HG03575 (cell line): ENCODE data around the gene TEDDM1.
"Not testable (repeated sequence)": the region's sequence is repeated elsewhere in the genome, so short reads cannot be mapped to it uniquely, and the experiment has no call there.

ENCODE experiments used
- ATAC-seq: cut with Tn5 transposase; IDR thresholded peaks from one replicate; pipeline ENCODE4 v1.9.1; 2021; ENCODE audit not compliant: unreplicated experiment, insufficient number of reproducible peaks, low FRiP score; ENCODE audit errors: extremely low read depth

TEDDM1 gene

DNA sequence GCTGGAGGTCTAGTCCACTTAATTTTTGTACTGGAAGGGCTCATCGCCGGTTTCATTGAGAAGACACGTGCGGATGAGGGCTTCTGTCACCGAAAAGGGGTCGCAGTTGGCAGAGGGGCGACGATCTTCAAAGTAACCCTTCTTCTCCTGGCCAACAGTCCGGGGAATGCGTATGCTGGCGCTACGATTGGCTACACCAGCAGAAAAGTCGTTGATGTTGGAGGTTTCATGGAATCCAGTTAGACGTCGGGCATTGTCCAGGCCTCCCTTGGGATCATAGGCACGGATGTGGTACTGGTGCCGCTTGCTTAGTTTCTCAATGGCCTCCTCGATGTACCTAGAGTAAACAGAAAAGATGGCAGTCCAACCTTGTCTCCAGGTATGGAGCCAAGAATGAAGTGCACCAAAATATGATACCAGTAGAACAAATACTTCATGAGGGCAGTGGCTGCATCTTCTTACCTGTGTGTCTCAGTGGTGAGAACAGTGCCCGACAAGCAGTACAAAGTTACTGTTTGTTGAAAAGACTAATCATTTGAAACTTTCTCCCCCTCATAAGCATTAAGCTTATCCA, 16.0 kb downstream of the TEDDM1 start:
- no peak for ATAC-seq

DNA sequence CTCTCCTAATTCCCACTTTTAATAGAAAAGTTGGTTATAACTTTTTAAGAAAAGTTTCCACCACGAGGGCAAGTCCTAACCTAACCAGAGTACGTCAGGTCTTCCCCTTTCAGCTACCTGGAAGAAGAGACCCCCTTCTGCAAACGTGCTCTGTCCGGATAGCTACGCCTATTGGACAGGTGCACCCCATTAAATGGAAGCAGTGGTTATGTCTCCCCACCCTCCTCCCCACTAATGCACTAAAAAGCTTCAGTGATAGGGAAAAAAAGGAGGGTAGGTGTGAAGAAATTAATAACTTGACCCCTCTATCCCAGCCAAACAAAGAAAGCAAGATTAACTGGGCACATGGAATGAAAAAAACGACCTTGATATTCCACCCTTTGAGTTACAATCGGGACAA, 16.5 kb downstream of the TEDDM1 start:
- ATAC-seq, result no peak

DNA sequence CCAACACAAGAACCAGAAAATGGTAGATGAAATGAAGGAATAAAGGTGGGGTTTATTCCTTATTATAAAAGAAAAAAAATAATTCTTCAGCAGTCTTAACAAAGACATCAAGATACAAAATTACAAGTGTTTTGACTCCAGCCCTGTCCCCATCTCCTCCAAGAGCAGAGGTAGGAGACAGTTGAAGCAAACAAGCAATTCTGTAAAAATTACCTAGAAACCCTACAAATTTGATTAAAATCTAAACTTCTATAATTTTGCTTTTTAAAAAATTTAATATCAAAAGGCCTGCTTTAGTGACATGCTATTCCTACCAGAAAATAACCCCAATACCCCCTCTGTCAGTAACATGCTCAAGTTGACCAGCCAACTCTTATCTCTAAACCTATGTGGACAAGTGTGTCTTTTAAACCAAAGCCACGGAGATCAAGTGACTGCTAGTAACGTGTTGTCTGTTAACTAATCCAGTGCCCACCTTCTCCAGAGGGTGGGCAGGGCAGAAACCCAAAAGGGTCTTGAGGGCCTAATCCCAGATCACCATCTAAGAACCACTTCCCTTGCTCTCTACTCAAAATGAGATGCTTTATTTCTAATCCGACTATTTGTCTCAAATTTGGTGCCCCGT, 17.3 kb downstream of the TEDDM1 start:
- no peak for ATAC-seq

DNA sequence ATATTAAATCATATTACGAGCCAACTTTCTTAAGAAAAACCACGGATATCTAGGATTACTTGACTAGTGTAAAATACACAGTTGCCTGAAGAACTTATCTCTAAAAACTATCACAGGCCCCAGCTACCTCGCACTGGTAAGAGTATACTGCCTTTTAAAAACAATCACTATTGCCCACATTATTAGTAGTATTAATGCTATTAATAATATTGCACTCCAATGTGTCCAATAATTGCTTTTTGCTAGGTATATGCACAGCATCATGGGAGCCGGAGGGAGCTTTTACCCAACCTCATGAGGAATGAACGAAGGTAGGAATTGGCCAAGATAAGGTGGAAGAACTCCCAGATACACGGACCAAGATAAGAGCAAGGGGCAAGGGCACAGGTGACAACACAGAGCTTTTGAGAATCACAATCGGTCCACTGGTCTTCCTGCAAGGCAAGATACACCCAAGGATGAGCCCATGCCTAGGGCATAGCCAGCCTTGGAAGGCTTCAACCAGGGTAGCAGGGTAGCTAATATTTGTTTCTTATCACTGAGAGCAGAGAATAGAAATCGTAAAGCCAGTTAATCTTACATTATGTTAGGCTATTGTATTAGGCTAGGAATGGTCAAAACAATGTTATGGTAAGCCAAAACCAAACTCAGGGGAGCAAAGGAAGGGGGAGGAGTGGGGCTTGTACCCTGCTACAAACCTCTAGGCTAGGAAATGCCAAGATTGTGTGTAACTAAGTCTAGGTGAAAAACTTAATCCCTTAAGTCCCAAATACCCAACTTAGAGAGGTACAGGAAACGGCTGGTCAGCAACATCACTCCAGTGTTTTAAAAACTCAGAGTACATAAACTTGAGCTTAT, 18.3 kb downstream of the TEDDM1 start:
- no peak for ATAC-seq

DNA sequence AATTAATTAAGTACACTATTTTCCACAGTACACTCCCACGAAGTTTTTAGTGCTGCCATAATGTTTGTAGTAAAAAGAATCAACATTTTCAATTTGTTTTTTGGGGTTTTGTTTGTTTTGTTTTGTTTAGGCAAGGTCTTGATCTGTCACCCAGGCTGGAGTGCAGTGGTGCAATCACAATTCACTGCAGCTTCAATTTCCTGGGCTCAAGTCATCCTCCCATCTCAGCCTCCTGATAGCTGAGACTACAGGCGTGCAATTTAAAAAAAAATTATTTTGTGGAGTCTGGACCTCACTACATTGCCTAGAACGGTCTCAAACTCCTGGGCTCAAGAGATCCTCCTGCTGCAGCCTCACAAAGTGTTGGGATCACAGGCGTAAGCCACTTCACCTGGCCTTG, 20.3 kb downstream of the TEDDM1 start:
- no peak for ATAC-seq

DNA sequence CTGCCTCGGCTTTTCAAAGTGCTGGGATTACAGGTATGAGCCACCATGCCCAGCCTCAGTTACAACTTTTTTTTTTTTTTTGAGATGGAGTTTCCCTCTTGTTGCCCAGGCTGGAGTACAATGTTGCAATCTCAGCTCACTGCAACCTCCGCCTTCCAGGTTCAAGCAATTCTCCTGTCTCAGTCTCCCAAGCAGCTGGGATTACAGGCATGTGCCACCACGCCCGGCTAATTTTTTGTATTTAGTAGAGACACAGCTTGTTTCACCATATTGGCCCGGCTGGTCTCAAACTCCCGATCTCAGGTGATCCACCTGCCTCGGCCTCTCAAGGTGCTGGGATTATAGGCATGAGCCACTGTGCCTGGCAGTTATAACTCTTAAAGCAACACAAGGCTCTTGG, 20.7 kb downstream of the TEDDM1 start:
- not testable (repeated sequence) for ATAC-seq

DNA sequence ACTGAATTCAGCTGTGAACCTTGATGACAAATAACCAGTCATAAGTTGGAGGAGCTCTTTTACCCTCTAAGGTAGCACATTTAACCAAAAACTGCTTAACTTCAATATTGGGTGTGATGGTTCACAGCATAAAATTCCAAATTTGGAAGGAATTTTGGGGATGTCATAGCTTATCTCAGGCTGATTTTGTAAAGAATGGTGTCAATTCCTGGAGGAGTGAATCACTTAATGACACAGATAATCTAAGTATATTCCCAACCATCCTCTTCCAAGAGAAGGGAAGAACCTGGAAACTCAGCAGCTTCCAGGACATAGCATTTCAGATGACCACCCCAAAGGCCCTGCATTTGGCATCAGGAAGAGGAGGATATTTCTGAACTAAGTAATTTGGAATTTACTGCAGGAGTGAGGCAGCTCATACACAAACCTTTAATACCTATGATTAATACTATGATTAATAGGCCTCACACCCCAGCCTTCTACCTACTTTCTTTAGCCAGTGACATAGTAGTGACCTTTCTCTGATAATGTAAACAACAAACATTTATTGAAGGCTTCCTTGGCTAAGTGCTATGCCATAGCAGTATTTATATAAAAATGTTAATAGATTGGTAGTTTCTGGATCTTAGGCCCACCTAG, 23.4 kb downstream of the TEDDM1 start:
- ATAC-seq, result no peak

DNA sequence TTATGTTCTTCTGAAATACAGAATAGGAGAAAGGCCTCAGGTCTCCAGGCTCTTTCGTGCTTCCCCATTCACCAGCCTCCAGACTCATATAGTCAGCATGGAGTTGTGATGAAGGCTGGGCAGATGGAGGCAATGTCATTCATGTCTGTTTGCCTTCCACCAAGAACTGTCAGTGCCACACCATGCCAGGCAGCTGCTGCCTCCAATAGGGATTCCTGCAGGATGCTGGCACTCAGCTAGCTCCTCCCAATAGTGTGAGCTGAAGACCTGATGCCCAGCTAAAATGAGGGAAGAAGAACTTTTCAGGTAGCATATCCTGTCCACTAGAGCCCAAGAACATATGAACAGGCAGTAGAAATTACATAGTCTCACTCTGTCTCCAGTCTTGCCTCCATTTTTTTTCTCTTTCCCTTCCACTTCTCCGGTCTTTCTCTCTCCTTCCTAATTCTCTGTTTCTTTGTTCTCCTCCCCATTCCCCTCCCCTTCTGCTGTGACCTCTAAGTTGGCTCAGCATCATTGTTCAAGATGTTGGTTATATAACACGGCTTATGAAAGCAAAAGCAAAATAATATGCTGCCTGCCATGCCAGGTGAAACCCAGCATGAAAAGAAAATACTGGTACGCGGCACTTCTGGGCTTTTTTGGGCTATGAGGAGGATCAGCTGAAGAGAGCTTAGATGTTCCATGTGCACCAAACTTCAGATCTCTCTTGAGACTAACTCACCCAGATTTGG, 26.2 kb downstream of the TEDDM1 start:
- no peak for ATAC-seq

DNA sequence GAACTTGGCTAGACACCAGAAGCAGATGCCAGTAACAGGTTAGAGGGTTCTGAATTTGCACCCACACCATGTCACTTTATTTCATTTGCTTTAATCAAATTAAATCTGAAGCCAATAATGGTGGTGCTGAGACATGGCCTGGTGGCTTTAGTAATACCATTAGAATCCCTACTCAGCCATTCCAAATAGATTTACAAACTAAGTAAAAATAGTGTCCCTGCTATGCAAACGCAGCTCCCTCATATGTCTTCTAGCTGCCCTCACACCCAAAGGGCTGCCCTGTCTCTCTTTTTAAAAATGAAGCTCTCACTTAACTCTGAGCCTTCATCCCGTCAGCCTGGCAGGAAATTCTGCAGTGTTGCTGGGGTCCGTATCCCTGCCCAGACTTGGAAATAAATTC, 29.9 kb downstream of the TEDDM1 start:
- no peak for ATAC-seq

DNA sequence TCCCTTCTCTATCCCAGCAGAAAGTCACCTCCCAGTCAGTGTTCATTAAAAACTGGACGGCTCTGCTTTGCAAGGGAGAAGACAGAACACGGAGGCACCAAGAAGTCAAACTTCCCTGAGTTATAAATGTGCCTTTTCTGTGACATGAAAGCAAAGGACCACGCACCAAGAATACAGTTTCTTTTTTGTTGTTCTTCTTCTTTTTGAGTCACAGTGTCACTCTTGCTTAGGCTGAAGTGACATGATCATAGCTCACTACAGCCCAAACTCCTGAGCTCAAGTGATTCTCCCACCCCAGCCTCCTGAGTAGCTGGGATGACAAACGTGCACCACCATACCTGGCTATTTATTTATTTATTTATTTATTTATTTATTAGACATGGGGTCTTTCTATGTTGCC, 31.6 kb downstream of the TEDDM1 start:
- no peak for ATAC-seq

DNA sequence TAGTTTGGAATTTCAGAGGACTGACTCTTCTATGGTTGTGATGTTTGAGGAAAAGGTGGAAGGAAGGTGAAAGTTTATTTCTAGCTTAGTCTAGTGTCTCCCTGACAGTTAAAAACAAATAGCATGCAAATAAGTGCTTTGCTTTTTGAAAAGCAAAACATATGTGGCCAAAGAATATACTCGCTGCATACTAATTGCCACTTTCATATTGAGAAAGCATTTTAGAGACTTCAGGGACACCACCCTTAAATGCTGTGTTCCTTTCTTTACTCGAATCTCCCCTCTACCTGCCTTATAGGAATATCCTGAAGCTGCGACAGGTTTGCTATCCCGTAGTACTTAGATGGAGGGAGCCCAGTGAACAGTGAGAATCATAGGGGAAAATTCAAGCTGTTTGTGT, 32.1 kb downstream of the TEDDM1 start:
- ATAC-seq, result no peak

DNA sequence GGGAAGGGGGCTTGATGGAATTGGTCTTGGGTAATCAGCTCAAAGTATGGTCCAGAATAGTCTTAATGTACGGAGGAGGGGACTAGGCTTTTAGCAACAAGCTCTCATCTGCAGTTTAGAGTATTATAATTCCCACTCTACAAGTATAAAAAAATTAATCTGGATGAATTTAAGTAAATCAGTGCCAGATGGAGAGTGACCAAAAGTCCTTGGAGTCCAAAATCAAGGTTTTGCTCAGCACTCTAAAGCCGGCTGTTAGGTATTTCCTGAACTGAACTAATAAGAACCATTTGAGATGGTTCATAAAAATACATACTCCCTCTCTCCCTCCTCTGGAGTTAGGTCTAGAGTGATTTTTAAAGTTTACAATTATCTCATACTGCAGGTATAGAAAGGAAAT, 32.5 kb downstream of the TEDDM1 start:
- no peak for ATAC-seq

DNA sequence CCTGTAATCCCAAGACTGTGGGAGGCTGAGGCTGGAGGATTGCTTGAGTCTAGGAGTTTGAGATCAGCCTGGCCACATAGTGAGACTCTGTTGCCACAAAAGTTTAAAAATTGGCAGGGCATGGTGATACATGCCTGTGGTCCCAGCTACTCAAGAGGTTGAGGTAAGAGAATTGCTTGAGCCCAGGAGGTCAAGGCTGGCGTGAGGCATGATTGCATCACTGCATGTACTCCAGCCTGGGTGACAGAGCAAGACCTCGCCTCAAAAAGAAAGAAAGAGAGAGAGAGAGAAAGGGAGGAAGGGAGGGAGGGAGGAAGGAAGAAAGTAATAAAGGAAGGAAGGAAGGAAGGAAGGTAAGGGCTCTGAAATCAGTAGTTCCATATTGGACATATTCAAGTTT, 33.9 kb downstream of the TEDDM1 start:
- no peak for ATAC-seq

DNA sequence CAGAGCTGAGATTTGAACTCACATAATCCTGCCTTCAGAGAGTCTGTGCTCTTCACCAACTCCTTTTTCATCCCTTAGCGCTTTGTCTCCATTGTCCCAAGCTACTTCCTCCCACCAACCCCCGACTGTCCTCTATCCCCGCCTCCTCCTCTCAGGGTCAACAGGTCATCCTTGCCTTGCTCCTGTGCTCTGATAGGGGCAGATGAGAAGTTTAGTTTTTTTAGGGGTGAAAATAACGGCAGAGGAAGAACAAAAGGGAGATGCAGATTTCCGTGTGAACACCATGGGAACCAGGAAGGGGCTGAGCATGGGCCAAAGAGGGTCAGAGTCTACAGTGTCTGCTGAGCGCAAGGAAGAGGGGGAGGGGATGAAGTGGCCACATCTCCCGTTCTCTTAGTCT, 40.8 kb downstream of the TEDDM1 start:
- no peak for ATAC-seq

DNA sequence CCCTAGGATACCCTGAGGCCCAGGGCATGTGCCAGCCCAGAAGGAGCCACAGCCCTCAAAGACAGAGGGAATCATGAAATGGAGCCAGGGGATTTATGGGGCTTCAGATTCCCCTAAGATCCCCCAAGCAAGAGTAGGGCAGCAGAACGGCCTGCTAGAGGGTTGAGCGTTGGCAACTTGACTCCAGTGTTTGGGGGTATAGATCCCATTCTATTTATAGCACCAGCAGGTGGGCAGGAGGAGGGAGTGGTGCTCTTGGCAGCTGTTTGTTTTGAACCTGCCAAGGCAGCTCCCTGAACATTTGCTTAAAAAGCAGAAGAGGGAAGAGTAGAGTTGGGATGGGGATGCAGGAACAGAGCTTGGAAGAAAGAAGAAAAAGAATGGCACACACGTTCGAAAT, 42.6 kb downstream of the TEDDM1 start:
- no peak for ATAC-seq

DNA sequence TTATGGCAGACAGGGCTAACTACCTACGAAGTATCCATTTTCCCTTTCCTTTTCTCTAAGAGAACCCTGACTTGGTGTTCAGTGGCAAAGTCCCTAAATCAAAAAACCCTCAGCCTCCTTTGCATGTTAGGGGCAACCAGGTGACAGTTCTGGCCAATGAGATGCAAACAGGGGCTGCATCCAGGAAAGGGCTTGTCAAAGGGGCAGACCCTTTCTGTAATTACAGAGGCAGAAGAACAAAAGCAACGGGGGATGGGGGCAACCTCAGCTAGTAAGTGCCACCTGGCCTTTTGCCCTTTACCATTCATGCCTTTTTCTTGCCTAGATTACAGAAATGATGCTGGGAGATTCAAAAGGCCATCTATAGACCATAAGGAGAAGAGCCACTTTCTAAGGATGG, 43.3 kb downstream of the TEDDM1 start:
- ATAC-seq, result no peak

DNA sequence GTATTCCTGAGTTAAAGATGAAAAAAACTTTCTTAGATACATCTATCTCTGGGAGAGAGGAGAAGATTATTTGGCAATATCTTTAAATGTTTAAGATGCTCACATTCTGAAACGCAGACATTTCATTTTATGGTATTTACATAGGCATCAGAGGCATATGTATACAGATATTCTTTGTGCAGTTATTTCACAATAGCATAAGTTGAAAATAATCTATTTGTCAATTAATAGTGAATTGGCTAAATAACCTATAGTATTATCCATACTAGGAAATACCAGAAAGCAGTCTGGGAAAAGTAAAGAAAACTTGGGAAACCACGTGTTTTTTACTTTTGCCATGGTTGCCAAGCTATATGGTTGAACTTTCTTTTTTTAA, 44.8 kb downstream of the TEDDM1 start:
- ATAC-seq, result no peak

DNA sequence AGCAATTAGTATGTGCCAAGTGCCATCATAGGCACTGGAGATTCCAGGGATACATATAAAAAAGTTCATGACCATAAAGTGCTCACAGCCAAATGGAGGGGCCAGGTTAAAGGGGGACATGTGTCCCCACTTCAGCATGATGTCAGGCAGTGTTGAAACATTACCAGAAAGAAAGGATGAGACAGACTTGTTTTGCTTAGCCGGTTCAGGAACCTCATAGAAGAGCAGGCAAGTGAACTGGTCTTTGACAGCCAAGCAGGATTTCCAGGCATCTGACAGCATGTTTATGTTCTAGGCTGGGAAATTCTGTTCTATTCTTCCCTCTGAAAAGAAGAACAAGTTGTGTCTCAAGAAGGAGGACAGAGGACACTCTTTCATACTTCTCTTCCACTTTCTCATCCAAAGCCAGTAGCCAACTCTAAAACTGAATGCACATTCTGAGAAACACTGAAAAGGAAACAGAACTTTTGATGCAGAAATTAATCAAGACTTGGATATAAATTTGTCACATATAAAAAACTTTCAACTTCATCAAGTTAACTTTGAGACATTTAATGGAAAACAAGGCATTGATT, 48.6 kb downstream of the TEDDM1 start:
- ATAC-seq, result no peak

DNA sequence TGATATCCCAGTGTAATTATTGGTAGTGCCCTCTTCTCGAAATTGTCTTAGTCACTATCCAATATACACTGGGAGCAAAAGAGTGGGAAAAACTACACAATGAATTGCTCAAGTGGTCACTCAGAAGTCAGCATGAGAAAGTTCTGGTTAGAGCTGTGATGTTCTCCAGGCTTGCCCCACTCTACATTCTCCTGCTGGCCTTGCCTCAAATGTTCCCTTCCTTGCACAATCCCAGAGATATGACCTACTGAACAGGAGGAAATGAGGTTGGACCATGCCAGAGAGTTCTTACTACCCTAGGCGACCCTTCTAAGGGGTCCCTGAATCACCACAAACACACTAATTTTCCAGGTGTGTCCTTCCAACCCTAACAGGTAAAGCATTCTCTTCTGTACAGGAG, 49.6 kb downstream of the TEDDM1 start:
- no peak for ATAC-seq
